Mesendoderm (in vitro differentiated cells): Measurements from ENCODE around the gene MPP3.

Experiments used
- DNase-seq: peaks from one replicate; pipeline ENCODE4 v3.0.0; 2013
- H2AK5ac ChIP-seq: 2 replicates; pipeline ENCODE4 v1.6.1; 2013; ENCODE audit warnings: low read length, inconsistent platforms
- H2BK120ac ChIP-seq: 2 replicates; pipeline ENCODE4 v1.6.1; 2013; ENCODE audit warnings: low read depth, mild to moderate bottlenecking, low read length, moderate library complexity, mixed read lengths
- H2BK15ac ChIP-seq: replicated peaks from 2 replicates; pipeline ENCODE4 v1.6.1; 2013; ENCODE audit warnings: low read depth, mild to moderate bottlenecking, moderate library complexity
- H2BK5ac ChIP-seq: 2 replicates; pipeline ENCODE4 v1.6.1; 2013; ENCODE audit warnings: low read length, inconsistent platforms
- H3K18ac ChIP-seq: 2 replicates; pipeline ENCODE4 v1.6.1; 2013; ENCODE audit warnings: mild to moderate bottlenecking, low read length, mixed read lengths
- H3K23ac ChIP-seq: one replicate; pipeline ENCODE4 v1.6.1; 2013; ENCODE audit warnings: low read length
- H3K27ac ChIP-seq: 2 replicates; pipeline ENCODE4 v1.5.1; 2013; ENCODE audit warnings: low read depth, mild to moderate bottlenecking, inconsistent platforms, low read length, moderate library complexity
- H3K27me3 ChIP-seq: 2 replicates; pipeline ENCODE4 v1.6.1; 2013; ENCODE audit warnings: low read length, control low read depth, mild to moderate bottlenecking, inconsistent platforms; ENCODE audit not compliant: insufficient read depth, poor library complexity
- H3K36me3 ChIP-seq: 2 replicates; pipeline ENCODE4 v1.6.1; 2013; ENCODE audit warnings: low read length, inconsistent platforms; ENCODE audit not compliant: control insufficient read depth, insufficient read depth
- H3K4ac ChIP-seq: one replicate; pipeline ENCODE4 v1.6.1; 2013; ENCODE audit warnings: low read depth, mild to moderate bottlenecking, low read length, moderate library complexity
- H3K4me1 ChIP-seq: 2 replicates; pipeline ENCODE4 v1.6.1; 2013; ENCODE audit warnings: low read depth, low read length, inconsistent platforms; ENCODE audit not compliant: control insufficient read depth
- H3K4me2 ChIP-seq: 2 replicates; pipeline ENCODE4 v1.6.1; 2013; ENCODE audit warnings: low read length
- H3K4me3 ChIP-seq: 2 replicates; pipeline ENCODE4 v1.5.1; 2013; ENCODE audit warnings: mild to moderate bottlenecking, low read length
- H3K56ac ChIP-seq: one replicate; pipeline ENCODE4 v1.6.1; 2013; ENCODE audit warnings: low read length
- H3K79me1 ChIP-seq: 2 replicates; pipeline ENCODE4 v1.6.1; 2013; ENCODE audit warnings: low read length, inconsistent platforms
- H3K79me2 ChIP-seq: 2 replicates; pipeline ENCODE4 v1.6.1; 2013; ENCODE audit warnings: mild to moderate bottlenecking, low read length; ENCODE audit not compliant: control insufficient read depth, insufficient read depth
- H3K9ac ChIP-seq: 2 replicates; pipeline ENCODE4 v1.6.1; 2013; ENCODE audit warnings: low read length, inconsistent platforms
- H4K5ac ChIP-seq: one replicate; pipeline ENCODE4 v1.6.1; 2013; ENCODE audit warnings: low read length
- H4K8ac ChIP-seq: one replicate; pipeline ENCODE4 v1.6.1; 2013; ENCODE audit warnings: low read depth, mild to moderate bottlenecking, control low read depth, low read length, moderate library complexity
- WGBS: extraction: QIAGEN DNeasy Blood & Tissue Kit; methylation state at CpG from one replicate; pipeline ENCODE4 v1.1.7; 2013; ENCODE audit warnings: low lambda C conversion rate, missing lambda C conversion rate; ENCODE audit not compliant: insufficient coverage; ENCODE audit errors: extremely low coverage; 5-methylcytosine and 5-hydroxymethylcytosine counted together

MPP3 gene

GRCh38 chr17:43832168-43832975 lies 574 bp downstream of the MPP3 start:
- H4K8ac ChIP-seq, result no peak overlapping the region
- H3K27ac ChIP-seq, result no peak overlapping the region
- peak overlapping the region; percentile 45 for H3K18ac ChIP-seq
- H2BK5ac ChIP-seq, result no peak overlapping the region
- H2AK5ac ChIP-seq, result no peak overlapping the region
- no peak overlapping the region for H2BK15ac ChIP-seq
- peak; percentile 19 for DNase-seq
- H3K23ac ChIP-seq, result no peak overlapping the region
- H3K27me3 ChIP-seq, result peaks cover 2% of the 10 kb centered on the region
- no peaks in the 10 kb centered on the region for H3K4me1 ChIP-seq
- no peaks in the 10 kb centered on the region for H3K79me2 ChIP-seq
- H3K4me3 ChIP-seq, result peak overlapping the region; percentile 56
- peak overlapping the region; percentile 72 for H3K9ac ChIP-seq
- H3K79me1 ChIP-seq, result no peaks in the 10 kb centered on the region
- peak overlapping the region; percentile 67 for H3K4me2 ChIP-seq
- no peaks in the 10 kb centered on the region for H3K36me3 ChIP-seq
- H2BK120ac ChIP-seq, result no peak overlapping the region
- WGBS, result no CpG with 5 or more reads among the region's 51 CpGs
- H4K5ac ChIP-seq, result no peak overlapping the region
- H3K4ac ChIP-seq, result no peak overlapping the region
- H3K56ac ChIP-seq, result peak overlapping the region; percentile 86

GRCh38 chr17:43831633-43832032 lies 1.3 kb downstream of the MPP3 start:
- H3K4me2 ChIP-seq, result no peak overlapping the region
- peak; percentile 11 for DNase-seq
- no peaks in the 10 kb centered on the region for H3K79me2 ChIP-seq
- H3K56ac ChIP-seq, result no peak overlapping the region
- H3K23ac ChIP-seq, result no peak overlapping the region
- no peak overlapping the region for H3K9ac ChIP-seq
- no peak overlapping the region for H2AK5ac ChIP-seq
- WGBS, result no CpG with 5 or more reads among the region's 8 CpGs
- no peak overlapping the region for H3K4ac ChIP-seq
- H3K27me3 ChIP-seq, result peaks cover 2% of the 10 kb centered on the region
- H3K36me3 ChIP-seq, result no peaks in the 10 kb centered on the region
- no peak overlapping the region for H4K5ac ChIP-seq
- no peak overlapping the region for H4K8ac ChIP-seq
- H3K18ac ChIP-seq, result no peak overlapping the region
- H2BK120ac ChIP-seq, result no peak overlapping the region
- H3K27ac ChIP-seq, result no peak overlapping the region
- no peak overlapping the region for H2BK5ac ChIP-seq
- H3K4me1 ChIP-seq, result no peaks in the 10 kb centered on the region
- no peaks in the 10 kb centered on the region for H3K79me1 ChIP-seq
- no peak overlapping the region for H3K4me3 ChIP-seq
- no peak overlapping the region for H2BK15ac ChIP-seq

DNA sequence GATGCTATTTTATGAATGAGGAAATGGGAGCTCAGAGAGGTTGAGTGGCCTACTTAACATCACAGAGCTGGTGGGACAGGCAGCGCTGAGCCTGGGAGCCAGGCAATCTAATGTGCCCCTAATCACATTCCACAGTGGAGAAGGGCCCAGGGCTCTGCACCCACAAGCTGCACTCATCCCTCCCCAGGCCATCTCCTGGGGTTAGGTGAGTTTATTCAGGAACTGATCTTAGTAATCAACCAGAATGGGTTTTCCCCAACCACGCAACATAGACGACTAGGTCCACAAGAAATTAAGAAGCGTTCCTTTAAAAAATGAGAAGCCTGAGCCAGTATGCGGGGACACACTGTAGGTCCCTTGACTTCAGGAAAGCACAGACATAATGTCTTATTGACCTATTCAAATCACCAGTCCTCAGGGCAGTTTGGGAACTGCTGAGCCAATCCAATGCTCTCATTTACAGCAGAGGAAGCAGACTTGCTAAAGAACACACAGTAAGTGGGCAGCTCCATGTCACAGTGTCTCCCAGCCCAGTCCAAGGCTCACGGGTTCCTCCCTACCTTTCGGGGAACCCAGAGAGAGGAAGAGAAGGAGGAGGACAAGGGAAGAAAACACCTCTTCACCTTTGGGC lies 2.3 kb downstream of the MPP3 start:
- no peak overlapping the region for H3K4ac ChIP-seq
- no peak overlapping the region for H3K56ac ChIP-seq
- H3K4me1 ChIP-seq, result no peaks in the 10 kb centered on the region
- H3K36me3 ChIP-seq, result no peaks in the 10 kb centered on the region
- no peak overlapping the region for H2BK15ac ChIP-seq
- no peak overlapping the region for H3K9ac ChIP-seq
- peaks cover 2% of the 10 kb centered on the region for H3K27me3 ChIP-seq
- H3K4me3 ChIP-seq, result no peak overlapping the region
- no peaks in the 10 kb centered on the region for H3K79me1 ChIP-seq
- no peak overlapping the region for H3K18ac ChIP-seq
- H3K79me2 ChIP-seq, result no peaks in the 10 kb centered on the region
- H2BK120ac ChIP-seq, result no peak overlapping the region
- H2AK5ac ChIP-seq, result no peak overlapping the region
- no CpG with 5 or more reads among the region's 7 CpGs for WGBS
- no peak overlapping the region for H3K27ac ChIP-seq
- no peak overlapping the region for H4K5ac ChIP-seq
- no peak overlapping the region for H3K23ac ChIP-seq
- no peak overlapping the region for H4K8ac ChIP-seq
- no peak overlapping the region for H2BK5ac ChIP-seq
- H3K4me2 ChIP-seq, result no peak overlapping the region
- DNase-seq, result peak; percentile 6

DNA sequence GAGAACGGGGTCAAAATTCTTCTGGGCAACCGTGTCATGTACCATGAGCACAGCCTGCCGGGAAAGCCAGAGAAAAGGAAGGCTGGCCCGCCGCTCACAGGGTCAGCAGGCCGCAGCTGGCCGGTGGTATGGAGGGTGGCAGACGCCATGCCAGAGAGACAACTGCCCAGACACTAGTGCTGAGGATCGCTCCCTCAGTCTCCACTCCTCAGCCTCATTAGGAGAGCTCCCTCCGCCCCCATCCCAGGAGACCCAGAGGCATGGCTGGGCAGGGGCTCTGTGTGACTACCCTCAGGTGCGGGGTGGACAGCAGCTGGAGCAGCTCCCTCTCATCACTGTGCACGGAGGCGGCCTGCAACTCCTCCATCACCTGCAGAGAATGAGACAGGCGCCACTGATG lies 3.2 kb downstream of the MPP3 start:
- H2BK5ac ChIP-seq, result no peak overlapping the region
- H4K5ac ChIP-seq, result no peak overlapping the region
- no peak overlapping the region for H3K56ac ChIP-seq
- no peaks in the 10 kb centered on the region for H3K79me1 ChIP-seq
- no peak overlapping the region for H3K18ac ChIP-seq
- no peaks in the 10 kb centered on the region for H3K4me1 ChIP-seq
- H4K8ac ChIP-seq, result no peak overlapping the region
- no peak overlapping the region for H3K4me3 ChIP-seq
- no peak overlapping the region for H2BK120ac ChIP-seq
- H3K79me2 ChIP-seq, result no peaks in the 10 kb centered on the region
- H3K23ac ChIP-seq, result no peak overlapping the region
- no peak overlapping the region for H2BK15ac ChIP-seq
- no peak for DNase-seq
- H3K4me2 ChIP-seq, result no peak overlapping the region
- peaks cover 2% of the 10 kb centered on the region for H3K27me3 ChIP-seq
- H3K4ac ChIP-seq, result no peak overlapping the region
- no peaks in the 10 kb centered on the region for H3K36me3 ChIP-seq
- no peak overlapping the region for H2AK5ac ChIP-seq
- no peak overlapping the region for H3K9ac ChIP-seq
- H3K27ac ChIP-seq, result no peak overlapping the region
- WGBS, result no CpG with 5 or more reads among the region's 14 CpGs

DNA sequence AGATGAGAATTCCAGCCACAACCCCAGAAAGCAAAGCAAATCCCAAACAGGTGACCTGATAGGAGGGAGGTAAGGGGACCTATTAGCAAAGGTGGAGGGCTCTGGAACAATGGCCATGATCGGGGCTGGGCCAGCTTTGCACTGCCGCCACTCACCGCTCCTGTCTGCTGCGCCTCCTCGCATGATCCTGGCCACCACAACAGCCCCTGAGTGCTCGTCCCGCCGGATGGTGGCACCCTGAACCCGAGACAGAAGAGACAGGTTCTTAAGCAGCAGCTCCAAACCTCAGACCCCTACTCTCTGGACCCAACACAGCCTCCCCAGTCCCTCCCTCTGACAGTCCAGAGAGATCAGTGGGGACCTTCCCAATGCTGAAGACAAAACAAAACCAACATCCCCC lies 5.3 kb downstream of the MPP3 start:
- no peak overlapping the region for H4K5ac ChIP-seq
- H3K36me3 ChIP-seq, result no peaks in the 10 kb centered on the region
- no peak overlapping the region for H2BK120ac ChIP-seq
- no peak overlapping the region for H2BK15ac ChIP-seq
- H3K4me1 ChIP-seq, result no peaks in the 10 kb centered on the region
- no peak for DNase-seq
- no peak overlapping the region for H3K27ac ChIP-seq
- no CpG with 5 or more reads among the region's 9 CpGs for WGBS
- H2BK5ac ChIP-seq, result no peak overlapping the region
- H3K4ac ChIP-seq, result no peak overlapping the region
- no peak overlapping the region for H3K56ac ChIP-seq
- no peak overlapping the region for H4K8ac ChIP-seq
- no peaks in the 10 kb centered on the region for H3K79me1 ChIP-seq
- no peak overlapping the region for H3K4me3 ChIP-seq
- H3K27me3 ChIP-seq, result no peaks in the 10 kb centered on the region
- H2AK5ac ChIP-seq, result no peak overlapping the region
- no peaks in the 10 kb centered on the region for H3K79me2 ChIP-seq
- no peak overlapping the region for H3K23ac ChIP-seq
- H3K18ac ChIP-seq, result no peak overlapping the region
- no peak overlapping the region for H3K9ac ChIP-seq
- no peak overlapping the region for H3K4me2 ChIP-seq
